HCT116 (cell line): Measurements from ENCODE around the gene OSBP2. TPM values are rescaled to one million over a fixed set of nuclear protein-coding genes. Genes with fewer than 3 reads are reported as not detected.

ENCODE experiments used
- ATAC-seq: fragments of 200-7000 bp; cut with Tn5 transposase; 2 replicates; pipeline ENCODE4 v1.9.1; 2020; ENCODE audit warnings: mild to moderate bottlenecking, moderate library complexity
- BruUV-seq: library from RNA; stranded (reverse); fragments of 400-500 nt; replicated peaks from 2 replicates; lab custom pipeline; 2021; lab: Mats Ljungman, UMichigan
- CTCF ChIA-PET: fragments of 300-600 bp; sonication (Branson Sonifier 250); formaldehyde crosslinking; loops from one replicate; lab custom pipeline; 2021; ENCODE audit warnings: antibody characterized with exemption; lab: Charles Lee
- POLR2A ChIA-PET: fragments of 300-600, 350-600 bp; sonication (Branson Sonifier 250); formaldehyde crosslinking; loops from one replicate; lab custom pipeline; 2021; ENCODE audit warnings: antibody characterized with exemption; lab: Charles Lee
- RAD21 ChIA-PET, 2 experiments: fragments of 300-600 bp; sonication (Branson Sonifier 250); formaldehyde crosslinking; loops; one replicate each; lab custom pipeline; 2023; ENCODE audit warnings: low total read pairs in 2 of 2; ENCODE audit not compliant: uncharacterized antibody in 2 of 2, unreplicated experiment in 2 of 2, low non-redundant PET in 1 of 2; lab: Charles Lee
- DNase-seq: peaks from one replicate; pipeline ENCODE4 v3.0.0-alpha.2; 2010; ENCODE audit warnings: low read depth, low spot score
- H2AFZ ChIP-seq: fragments of 200-600 bp; shearing (Covaris generic), sonication (generic); 2 replicates; pipeline ENCODE4 v1.6.1; 2017; ENCODE audit warnings: low read depth, mixed run types, mixed read lengths, antibody characterized with exemption, low read length; ENCODE audit not compliant: poor library complexity, severe bottlenecking
- H3K27ac ChIP-seq: 2 replicates; pipeline ENCODE4 v1.5.1; 2012; ENCODE audit warnings: low read depth, low read length
- H3K27me3 ChIP-seq: fragments of 200-600 bp; sonication (generic); 2 replicates; pipeline ENCODE4 v1.6.1; 2016; ENCODE audit warnings: mixed run types, low read length, mixed read lengths; ENCODE audit not compliant: insufficient read depth
- H3K36me3 ChIP-seq, 2 experiments: fragments of 200-500 bp in 1 of 2; fragments of 200-600 bp in 1 of 2; sonication (Bioruptor generic) in 1 of 2; sonication (generic) in 1 of 2; 2 replicates each; pipeline versions ENCODE4 v1.5.1 to v1.6.1; 2014 to 2016; ENCODE audit warnings: low read length in 2 of 2, inconsistent platforms in 1 of 2, mixed read lengths in 1 of 2, mixed run types in 1 of 2; ENCODE audit not compliant: insufficient read depth in 2 of 2, control insufficient read depth in 1 of 2
- H3K4me1 ChIP-seq, 2 experiments: fragments of 200-600 bp in 1 of 2; sonication (generic) in 1 of 2; 2 replicates each; pipeline versions ENCODE4 v1.5.1 to v1.6.1; 2012 to 2017; ENCODE audit warnings: low read length in 2 of 2, inconsistent platforms in 1 of 2, mild to moderate bottlenecking in 1 of 2, mixed read lengths in 1 of 2, mixed run types in 1 of 2, moderate library complexity in 1 of 2; ENCODE audit not compliant: insufficient read depth in 2 of 2, control insufficient read depth in 1 of 2
- H3K4me2 ChIP-seq: fragments of 200-600 bp; sonication (generic); 2 replicates; pipeline ENCODE4 v1.6.1; 2017; ENCODE audit warnings: mixed run types, low read length, mixed read lengths
- H3K4me3 ChIP-seq, 2 experiments: fragments of 200-600 bp in 1 of 2; sonication (generic) in 1 of 2; replicated peaks in 1 of 2; 2 replicates each; pipeline ENCODE4 v1.5.1; 2011 to 2016; ENCODE audit warnings: low read length in 2 of 2, control low read depth in 1 of 2, low read depth in 1 of 2, mild to moderate bottlenecking in 1 of 2, mixed read lengths in 1 of 2, mixed run types in 1 of 2
- H3K79me2 ChIP-seq: fragments of 200-600 bp; sonication (generic); 2 replicates; pipeline ENCODE4 v1.6.1; 2017; ENCODE audit warnings: mild to moderate bottlenecking, mixed run types, low read length, moderate library complexity, mixed read lengths; ENCODE audit not compliant: insufficient read depth
- H3K9ac ChIP-seq: fragments of 200-600 bp; sonication (generic); 2 replicates; pipeline ENCODE4 v1.6.1; 2016; ENCODE audit warnings: low read length, mixed read lengths
- H3K9me2 ChIP-seq: fragments of 200-600 bp; sonication (generic), shearing (Covaris generic); 2 replicates; pipeline ENCODE4 v1.6.1; 2017; ENCODE audit warnings: mixed run types, mild to moderate bottlenecking, moderate library complexity; ENCODE audit not compliant: insufficient read depth
- H3K9me3 ChIP-seq, 2 experiments: fragments of 200-500 bp in 1 of 2; fragments of 200-600 bp in 1 of 2; sonication (Bioruptor generic) in 1 of 2; sonication (generic) in 1 of 2; 2 replicates each; pipeline ENCODE4 v1.6.1; 2014 to 2017; ENCODE audit warnings: low read length in 2 of 2, mixed read lengths in 2 of 2, inconsistent platforms in 1 of 2, low read depth in 1 of 2, mild to moderate bottlenecking in 1 of 2, mixed run types in 1 of 2, moderate library complexity in 1 of 2; ENCODE audit not compliant: control insufficient read depth in 1 of 2, insufficient read depth in 1 of 2
- H4K20me1 ChIP-seq: fragments of 200-600 bp; sonication (generic), shearing (Covaris generic); 2 replicates; pipeline ENCODE4 v1.6.1; 2017; ENCODE audit warnings: mixed run types, mild to moderate bottlenecking, moderate library complexity; ENCODE audit not compliant: insufficient read depth
- ATF3 ChIP-seq: IDR thresholded peaks from 2 replicates; pipeline ENCODE4 v1.6.1; 2012
- CBX3 ChIP-seq: IDR thresholded peaks from 2 replicates; pipeline ENCODE4 v1.6.1; 2012; ENCODE audit warnings: low read depth
- FOSL1 ChIP-seq: IDR thresholded peaks from 2 replicates; pipeline ENCODE4 v1.6.1; 2012; ENCODE audit warnings: low read depth
- SIN3A ChIP-seq: IDR thresholded peaks from 2 replicates; pipeline ENCODE4 v1.6.1; 2012; ENCODE audit warnings: low read depth
- SP1 ChIP-seq: IDR thresholded peaks from 2 replicates; pipeline ENCODE4 v1.6.1; 2012; ENCODE audit warnings: low read depth
- YY1 ChIP-seq: IDR thresholded peaks from 2 replicates; pipeline ENCODE4 v1.6.1; 2011; ENCODE audit warnings: low read length, low read depth, moderate library complexity, mild to moderate bottlenecking; ENCODE audit not compliant: insufficient replicate concordance; ENCODE audit errors: extremely low read depth
- ZNF274 ChIP-seq: fragments of 200-500 bp; sonication (Bioruptor generic); IDR thresholded peaks from 2 replicates; pipeline ENCODE4 v1.6.1; 2014; ENCODE audit warnings: mild to moderate bottlenecking, low read depth, low read length, inconsistent platforms
- intact Hi-C: fragments of 100-400 bp; cut with micrococcal nuclease; formaldehyde crosslinking; loops from 2 replicates; pipeline ENCODE4 v1.10.0; 2022
- total RNA-seq: library from RNA; stranded (reverse); gene quantifications from one replicate; pipeline ENCODE4 v1.2.1, GENCODE V29; 2021; ENCODE audit not compliant: unreplicated experiment

OSBP2 gene
- total RNA-seq, 1 experiment from 2014 or later: 12.9 TPM

- ATAC-seq (no peak), DNase-seq (no peak)
- Histone ChIP-seq H3K9me2 (no peaks in the 10 kb centered on the region), H3K9ac (no peak overlapping the region), H3K4me1 (no peaks in the 10 kb centered on the region), H3K4me2 (no peak overlapping the region), H3K4me3 (no peak overlapping the region), H3K36me3 (peaks cover 17 to 45% of the 10 kb centered on the region in 2 experiments; a peak in 3 of 4 replicates)
- CTCF ChIA-PET: no interaction called here
- TF ChIP-seq YY1 (no peak), CBX3 (no peak), SP1 (no peak), SIN3A (no peak)
- TF ChIP-seq, all 23 proteins: peak for 0
- Histone ChIP-seq H3K79me2 (no peaks in the 10 kb centered on the region), H3K27ac (no peak overlapping the region), H2AFZ (no peak overlapping the region), H3K9me3 (no peaks in the 10 kb centered on the region), H3K27me3 (no peaks in the 10 kb centered on the region), H4K20me1 (no peaks in the 10 kb centered on the region)
- POLR2A ChIA-PET: no interaction called here
- BruUV-seq: no TSS peak
- RAD21 ChIA-PET: no interaction called here
- intact Hi-C loops: no loop called here
These were observed 246.2 kb downstream of the OSBP2 start for GRCh38 chr22:30940685-30941362.

- no peaks in the 10 kb centered on the region for H3K79me2 ChIP-seq
- H3K27me3 ChIP-seq: no peaks in the 10 kb centered on the region
- no peak overlapping the region for H3K4me2 ChIP-seq
- H3K27ac ChIP-seq: no peak overlapping the region
- ChIA-PET POLR2A (no interaction called here), RAD21 (no interaction called here), CTCF (no interaction called here)
- DNase-seq (no peak), ATAC-seq (no peak)
- no TSS peak for BruUV-seq
- H3K9ac ChIP-seq: no peak overlapping the region
- H3K4me1 ChIP-seq: no peaks in the 10 kb centered on the region
- H3K36me3 ChIP-seq: peaks cover 17 to 41% of the 10 kb centered on the region in 2 experiments; a peak in 3 of 4 replicates
- no peaks in the 10 kb centered on the region for H3K9me2 ChIP-seq
- intact Hi-C loops: no loop called here
- TF ChIP-seq FOSL1 (no peak), ZNF274 (no peak), ATF3 (no peak), CBX3 (no peak)
- no peaks in the 10 kb centered on the region for H3K9me3 ChIP-seq
- no peak overlapping the region for H2AFZ ChIP-seq
- no peaks in the 10 kb centered on the region for H4K20me1 ChIP-seq
- H3K4me3 ChIP-seq: no peak overlapping the region
These were observed 246.7 kb downstream of the OSBP2 start for GRCh38 chr22:30941363-30941740.
